ENCODE results near the gene SCAF4.

DNA sequence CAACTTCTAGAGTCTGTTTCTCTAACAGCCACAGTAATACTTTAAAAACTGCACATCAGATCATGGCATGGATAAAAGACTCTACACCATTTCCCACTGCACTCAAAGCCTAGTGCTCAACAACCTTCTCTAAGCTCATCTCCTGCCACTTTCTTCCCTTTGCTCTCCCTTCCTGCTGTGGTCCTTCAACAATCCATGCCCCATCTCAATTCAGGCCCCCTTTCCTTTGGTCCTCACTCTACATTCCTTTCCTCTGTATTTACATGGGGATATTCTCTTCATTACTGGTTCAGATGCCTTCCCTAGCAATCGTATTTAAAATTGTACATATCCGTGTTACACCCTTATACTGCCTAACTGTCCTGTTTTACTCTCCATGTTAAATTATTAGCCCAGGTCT, 53.4 kb downstream of the SCAF4 start:
- TF ChIP-seq, protein P1, sequence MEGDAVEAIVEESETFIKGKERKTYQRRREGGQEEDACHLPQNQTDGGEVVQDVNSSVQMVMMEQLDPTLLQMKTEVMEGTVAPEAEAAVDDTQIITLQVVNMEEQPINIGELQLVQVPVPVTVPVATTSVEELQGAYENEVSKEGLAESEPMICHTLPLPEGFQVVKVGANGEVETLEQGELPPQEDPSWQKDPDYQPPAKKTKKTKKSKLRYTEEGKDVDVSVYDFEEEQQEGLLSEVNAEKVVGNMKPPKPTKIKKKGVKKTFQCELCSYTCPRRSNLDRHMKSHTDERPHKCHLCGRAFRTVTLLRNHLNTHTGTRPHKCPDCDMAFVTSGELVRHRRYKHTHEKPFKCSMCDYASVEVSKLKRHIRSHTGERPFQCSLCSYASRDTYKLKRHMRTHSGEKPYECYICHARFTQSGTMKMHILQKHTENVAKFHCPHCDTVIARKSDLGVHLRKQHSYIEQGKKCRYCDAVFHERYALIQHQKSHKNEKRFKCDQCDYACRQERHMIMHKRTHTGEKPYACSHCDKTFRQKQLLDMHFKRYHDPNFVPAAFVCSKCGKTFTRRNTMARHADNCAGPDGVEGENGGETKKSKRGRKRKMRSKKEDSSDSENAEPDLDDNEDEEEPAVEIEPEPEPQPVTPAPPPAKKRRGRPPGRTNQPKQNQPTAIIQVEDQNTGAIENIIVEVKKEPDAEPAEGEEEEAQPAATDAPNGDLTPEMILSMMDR (conservative IDR thresholded peaks at IDR 0.05 in 1 of 2, IDR thresholded peaks at IDR 0.05 in 1 of 2; ENCODE audit: extremely low read depth in 1 of 2, insufficient read depth in 1 of 2, low read depth in 1 of 2, low read length in 2 of 2): no peak
- no peak for TF ChIP-seq EZH2 (IDR thresholded peaks at IDR 0.05; ENCODE audit: borderline replicate concordance, low read length)
